WTC11 (cell line): Measurements from ENCODE around the gene STAG1. TPM values are rescaled to one million over a fixed set of nuclear protein-coding genes. Genes with fewer than 3 reads are reported as not detected.

ENCODE experiments used
- ATAC-seq: fragments of 200-7000 bp; cut with Tn5 transposase; 2 replicates; pipeline ENCODE4 v1.10.0; 2021; ENCODE audit warnings: mild to moderate bottlenecking, moderate library complexity
- CTCF ChIA-PET: fragments of 300-600 bp; sonication (Branson Sonifier 250); formaldehyde crosslinking; loops from one replicate; lab custom pipeline; 2021; ENCODE audit warnings: antibody characterized with exemption; lab: Charles Lee
- POLR2A ChIA-PET: fragments of 350-600 bp; sonication (Branson Sonifier 250); formaldehyde crosslinking; loops from one replicate; lab custom pipeline; 2021; ENCODE audit warnings: antibody characterized with exemption; lab: Charles Lee
- DNase-seq: peaks from one replicate; pipeline ENCODE4 v3.0.0; 2021; ENCODE audit warnings: low spot score
- H3K27ac Mint-ChIP-seq: 2 replicates; pipeline ENCODE4 v1.8.0; 2021; ENCODE audit warnings: mixed read lengths
- H3K27me3 Mint-ChIP-seq: 2 replicates; pipeline ENCODE4 v1.8.0; 2021; ENCODE audit warnings: low read depth, mild to moderate bottlenecking, moderate library complexity, mixed read lengths
- H3K36me3 Mint-ChIP-seq: 2 replicates; pipeline ENCODE4 v1.8.0; 2021; ENCODE audit warnings: mixed read lengths
- H3K4me1 Mint-ChIP-seq: 2 replicates; pipeline ENCODE4 v1.8.0; 2022; ENCODE audit warnings: mixed read lengths
- H3K4me3 Mint-ChIP-seq: 2 replicates; pipeline ENCODE4 v1.8.0; 2021; ENCODE audit warnings: mild to moderate bottlenecking, moderate library complexity, mixed read lengths
- H3K9me3 Mint-ChIP-seq: 2 replicates; pipeline ENCODE4 v1.8.0; 2021; ENCODE audit warnings: mixed read lengths
- AFF4 ChIP-seq: sonication (generic); formaldehyde crosslinking; IDR thresholded peaks from 2 replicates; pipeline ENCODE4 v1.8.1; 2023; ENCODE audit warnings: mild to moderate bottlenecking, missing genetic modification reagents, borderline replicate concordance
- ATF3 ChIP-seq: sonication (generic); formaldehyde crosslinking; conservative IDR thresholded peaks from 2 replicates; pipeline ENCODE4 v1.8.1; 2022; ENCODE audit warnings: mild to moderate bottlenecking, missing genetic modification reagents
- CREB1 ChIP-seq: sonication (generic); formaldehyde crosslinking; IDR thresholded peaks from 2 replicates; pipeline ENCODE4 v1.8.0; 2023; ENCODE audit warnings: mild to moderate bottlenecking, missing genetic modification reagents
- FOXJ3 ChIP-seq: sonication (generic); formaldehyde crosslinking; IDR thresholded peaks from 2 replicates; pipeline ENCODE4 v1.9.0; 2021; ENCODE audit warnings: missing genetic modification reagents, mild to moderate bottlenecking, borderline replicate concordance
- GTF2I ChIP-seq: fragments of 250-450 bp; sonication (Bioruptor Pico); conservative IDR thresholded peaks from 2 replicates; pipeline ENCODE4 v1.4.0; 2021; ENCODE audit warnings: mild to moderate bottlenecking
- IRF1 ChIP-seq: sonication (generic); formaldehyde crosslinking; IDR thresholded peaks from 2 replicates; pipeline ENCODE4 v1.8.0; 2023; ENCODE audit warnings: missing genetic modification reagents
- PREB ChIP-seq: sonication (generic); formaldehyde crosslinking; IDR thresholded peaks from 2 replicates; pipeline ENCODE4 v1.8.1; 2022; ENCODE audit warnings: mild to moderate bottlenecking, missing genetic modification reagents, moderate library complexity, borderline replicate concordance
- RORB ChIP-seq: fragments of 250-450 bp; sonication (Bioruptor Pico); IDR thresholded peaks from 2 replicates; pipeline ENCODE4 v1.9.0; 2021; ENCODE audit warnings: mild to moderate bottlenecking
- SP1 ChIP-seq: sonication (generic); formaldehyde crosslinking; conservative IDR thresholded peaks from 2 replicates; pipeline ENCODE4 v1.8.1; 2022; ENCODE audit warnings: missing genetic modification reagents
- ZBTB43 ChIP-seq: sonication (generic); formaldehyde crosslinking; IDR thresholded peaks from 2 replicates; pipeline ENCODE4 v1.8.1; 2023; ENCODE audit warnings: mild to moderate bottlenecking, missing genetic modification reagents
- ZNF138 ChIP-seq: sonication (generic); formaldehyde crosslinking; conservative IDR thresholded peaks from 2 replicates; pipeline ENCODE4 v1.8.1; 2022; ENCODE audit warnings: mild to moderate bottlenecking, moderate library complexity, missing genetic modification reagents
- ZNF219 ChIP-seq: sonication (generic); formaldehyde crosslinking; IDR thresholded peaks from 2 replicates; pipeline ENCODE4 v1.8.0; 2023; ENCODE audit warnings: missing genetic modification reagents, mild to moderate bottlenecking, borderline replicate concordance
- ZNF263 ChIP-seq: sonication (generic); formaldehyde crosslinking; IDR thresholded peaks from 2 replicates; pipeline ENCODE4 v1.8.1; 2022; ENCODE audit warnings: low read depth, mild to moderate bottlenecking, moderate library complexity, missing genetic modification reagents
- ZNF317 ChIP-seq: sonication (generic); formaldehyde crosslinking; IDR thresholded peaks from 2 replicates; pipeline ENCODE4 v1.8.1; 2023; ENCODE audit warnings: low read depth, mild to moderate bottlenecking, moderate library complexity, missing genetic modification reagents, borderline replicate concordance
- total RNA-seq: library from RNA; stranded (reverse); gene quantifications from 3 replicates; pipeline ENCODE4 v1.2.3, GENCODE V29; 2021
- TF ChIP-seq, protein P1 (sequence below): sonication (generic); formaldehyde crosslinking; IDR thresholded peaks from 2 replicates; pipeline ENCODE4 v1.8.1; 2022; ENCODE audit warnings: low read depth, missing genetic modification reagents, borderline replicate concordance
- TF ChIP-seq, protein P2 (sequence below): sonication (generic); formaldehyde crosslinking; IDR thresholded peaks from 2 replicates; pipeline ENCODE4 v1.8.1; 2023; ENCODE audit warnings: mild to moderate bottlenecking, missing genetic modification reagents, moderate library complexity
- TF ChIP-seq, protein P3 (sequence below): fragments of 250-450 bp; sonication (Bioruptor Pico); IDR thresholded peaks from 2 replicates; pipeline ENCODE4 v1.9.0; 2021; ENCODE audit warnings: mild to moderate bottlenecking, borderline replicate concordance

Gene STAG1
- total RNA-seq, 1 experiment from 2014 or later = 20.7 TPM

- no peaks in the 10 kb centered on the region for H3K27me3 Mint-ChIP-seq
- H3K36me3 Mint-ChIP-seq = peaks cover 10% of the 10 kb centered on the region
- H3K27ac Mint-ChIP-seq = no peak overlapping the region
- TF ChIP-seq, protein P1, sequence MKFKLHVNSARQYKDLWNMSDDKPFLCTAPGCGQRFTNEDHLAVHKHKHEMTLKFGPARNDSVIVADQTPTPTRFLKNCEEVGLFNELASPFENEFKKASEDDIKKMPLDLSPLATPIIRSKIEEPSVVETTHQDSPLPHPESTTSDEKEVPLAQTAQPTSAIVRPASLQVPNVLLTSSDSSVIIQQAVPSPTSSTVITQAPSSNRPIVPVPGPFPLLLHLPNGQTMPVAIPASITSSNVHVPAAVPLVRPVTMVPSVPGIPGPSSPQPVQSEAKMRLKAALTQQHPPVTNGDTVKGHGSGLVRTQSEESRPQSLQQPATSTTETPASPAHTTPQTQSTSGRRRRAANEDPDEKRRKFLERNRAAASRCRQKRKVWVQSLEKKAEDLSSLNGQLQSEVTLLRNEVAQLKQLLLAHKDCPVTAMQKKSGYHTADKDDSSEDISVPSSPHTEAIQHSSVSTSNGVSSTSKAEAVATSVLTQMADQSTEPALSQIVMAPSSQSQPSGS (CRISPR knock-in tag) = no peak
- no peak for TF ChIP-seq CREB1 (CRISPR knock-in tag)
- no peak for TF ChIP-seq PREB
- TF ChIP-seq RORB = no peak
- TF ChIP-seq GTF2I (CRISPR knock-in tag) = no peak
- TF ChIP-seq, protein P2, sequence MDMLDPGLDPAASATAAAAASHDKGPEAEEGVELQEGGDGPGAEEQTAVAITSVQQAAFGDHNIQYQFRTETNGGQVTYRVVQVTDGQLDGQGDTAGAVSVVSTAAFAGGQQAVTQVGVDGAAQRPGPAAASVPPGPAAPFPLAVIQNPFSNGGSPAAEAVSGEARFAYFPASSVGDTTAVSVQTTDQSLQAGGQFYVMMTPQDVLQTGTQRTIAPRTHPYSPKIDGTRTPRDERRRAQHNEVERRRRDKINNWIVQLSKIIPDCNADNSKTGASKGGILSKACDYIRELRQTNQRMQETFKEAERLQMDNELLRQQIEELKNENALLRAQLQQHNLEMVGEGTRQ (CRISPR knock-in tag) = no peak
- TF ChIP-seq ZNF219 (CRISPR knock-in tag) = no peak
- TF ChIP-seq ZNF138 (CRISPR knock-in tag) = no peak
- no peak for TF ChIP-seq SP1 (CRISPR knock-in tag)
- no peak for TF ChIP-seq IRF1
- no peak for TF ChIP-seq ZNF317 (CRISPR knock-in tag)
- TF ChIP-seq AFF4 (CRISPR knock-in tag) = no peak
- no peak for TF ChIP-seq FOXJ3
- TF ChIP-seq ZNF263 (CRISPR knock-in tag) = no peak
- no peak for TF ChIP-seq ZBTB43 (CRISPR knock-in tag)
- TF ChIP-seq, protein P3, sequence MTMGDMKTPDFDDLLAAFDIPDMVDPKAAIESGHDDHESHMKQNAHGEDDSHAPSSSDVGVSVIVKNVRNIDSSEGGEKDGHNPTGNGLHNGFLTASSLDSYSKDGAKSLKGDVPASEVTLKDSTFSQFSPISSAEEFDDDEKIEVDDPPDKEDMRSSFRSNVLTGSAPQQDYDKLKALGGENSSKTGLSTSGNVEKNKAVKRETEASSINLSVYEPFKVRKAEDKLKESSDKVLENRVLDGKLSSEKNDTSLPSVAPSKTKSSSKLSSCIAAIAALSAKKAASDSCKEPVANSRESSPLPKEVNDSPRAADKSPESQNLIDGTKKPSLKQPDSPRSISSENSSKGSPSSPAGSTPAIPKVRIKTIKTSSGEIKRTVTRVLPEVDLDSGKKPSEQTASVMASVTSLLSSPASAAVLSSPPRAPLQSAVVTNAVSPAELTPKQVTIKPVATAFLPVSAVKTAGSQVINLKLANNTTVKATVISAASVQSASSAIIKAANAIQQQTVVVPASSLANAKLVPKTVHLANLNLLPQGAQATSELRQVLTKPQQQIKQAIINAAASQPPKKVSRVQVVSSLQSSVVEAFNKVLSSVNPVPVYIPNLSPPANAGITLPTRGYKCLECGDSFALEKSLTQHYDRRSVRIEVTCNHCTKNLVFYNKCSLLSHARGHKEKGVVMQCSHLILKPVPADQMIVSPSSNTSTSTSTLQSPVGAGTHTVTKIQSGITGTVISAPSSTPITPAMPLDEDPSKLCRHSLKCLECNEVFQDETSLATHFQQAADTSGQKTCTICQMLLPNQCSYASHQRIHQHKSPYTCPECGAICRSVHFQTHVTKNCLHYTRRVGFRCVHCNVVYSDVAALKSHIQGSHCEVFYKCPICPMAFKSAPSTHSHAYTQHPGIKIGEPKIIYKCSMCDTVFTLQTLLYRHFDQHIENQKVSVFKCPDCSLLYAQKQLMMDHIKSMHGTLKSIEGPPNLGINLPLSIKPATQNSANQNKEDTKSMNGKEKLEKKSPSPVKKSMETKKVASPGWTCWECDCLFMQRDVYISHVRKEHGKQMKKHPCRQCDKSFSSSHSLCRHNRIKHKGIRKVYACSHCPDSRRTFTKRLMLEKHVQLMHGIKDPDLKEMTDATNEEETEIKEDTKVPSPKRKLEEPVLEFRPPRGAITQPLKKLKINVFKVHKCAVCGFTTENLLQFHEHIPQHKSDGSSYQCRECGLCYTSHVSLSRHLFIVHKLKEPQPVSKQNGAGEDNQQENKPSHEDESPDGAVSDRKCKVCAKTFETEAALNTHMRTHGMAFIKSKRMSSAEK (CRISPR knock-in tag) = no peak
- TF ChIP-seq ATF3 (CRISPR knock-in tag) = no peak
- TF ChIP-seq, all 79 proteins: peak for 0
- H3K9me3 Mint-ChIP-seq = no peaks in the 10 kb centered on the region
- no peak overlapping the region for H3K4me3 Mint-ChIP-seq
- ChIA-PET CTCF (interaction anchor here (1.0 kb wide), 1 partner anchor 8 kb away, joined by 5 read pairs; no protein-coding TSS in a partner anchor), POLR2A (no interaction called here)
- H3K4me1 Mint-ChIP-seq = peaks cover 10% of the 10 kb centered on the region
- ATAC-seq = no peak
- no peak for DNase-seq
Observed at GRCh38 chr3:136343446-136343845, 408.7 kb downstream of the STAG1 start.
